Measurements from ENCODE around the gene NFYC.

DNA sequence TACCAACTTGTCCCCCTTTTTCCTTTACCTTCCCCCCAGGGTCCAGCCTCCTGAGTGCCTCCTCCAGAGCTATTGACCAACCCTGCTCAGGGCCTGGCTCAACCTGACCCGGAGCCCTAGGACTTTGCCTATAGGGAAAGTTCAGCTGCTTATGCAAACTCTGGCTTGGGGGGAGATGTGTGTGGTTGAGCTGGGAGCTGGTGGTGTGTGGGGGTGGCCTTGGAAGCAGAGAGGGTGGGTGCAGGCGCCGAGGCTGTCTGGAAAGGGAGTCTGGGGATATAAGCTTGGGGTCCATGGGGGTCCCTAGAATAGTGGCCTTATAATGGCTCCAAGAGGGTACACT is 106.1 kb downstream of the NFYC start:
- TF ChIP-seq EZH2 (IDR thresholded peaks at IDR 0.05) (no peak), POLR2AphosphoS5 (IDR thresholded peaks at IDR 0.05; ENCODE audit: borderline replicate concordance, low read depth, low read length) (no peak), FOXP2 (optimal IDR thresholded peaks at IDR 0.05; ENCODE audit: control extremely low read depth, extremely low read length, insufficient read depth) (no peak)
